HCEC 1CT (cell line): ENCODE results near the gene SARM1.

Experiments used
- DNase-seq: peaks from one replicate; pipeline ENCODE4 v3.0.0-alpha.2; 2017

SARM1 gene

DNA sequence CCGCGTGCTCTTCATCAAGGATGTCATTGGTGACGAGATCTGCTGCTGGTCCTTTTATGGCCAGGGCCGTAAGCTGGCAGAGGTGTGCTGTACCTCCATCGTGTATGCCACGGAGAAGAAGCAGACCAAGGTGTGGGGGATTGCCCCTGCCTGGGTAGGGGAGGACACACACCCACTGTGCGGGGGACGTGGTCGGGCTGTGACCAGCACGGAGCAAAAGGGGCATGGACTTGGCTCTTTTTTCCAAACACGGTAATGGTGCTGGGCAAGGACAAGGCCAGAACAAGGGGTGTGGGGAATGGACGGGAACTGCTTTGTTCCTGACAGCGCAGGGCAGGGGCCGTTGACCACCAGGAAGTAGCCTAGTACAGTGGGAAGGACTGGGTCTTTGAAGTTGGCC is 29.2 kb upstream of the SARM1 start:
- DNase-seq = no peak

GRCh38 chr17:28343491-28343932 is 28.0 kb upstream of the SARM1 start:
- DNase-seq = no peak

DNA sequence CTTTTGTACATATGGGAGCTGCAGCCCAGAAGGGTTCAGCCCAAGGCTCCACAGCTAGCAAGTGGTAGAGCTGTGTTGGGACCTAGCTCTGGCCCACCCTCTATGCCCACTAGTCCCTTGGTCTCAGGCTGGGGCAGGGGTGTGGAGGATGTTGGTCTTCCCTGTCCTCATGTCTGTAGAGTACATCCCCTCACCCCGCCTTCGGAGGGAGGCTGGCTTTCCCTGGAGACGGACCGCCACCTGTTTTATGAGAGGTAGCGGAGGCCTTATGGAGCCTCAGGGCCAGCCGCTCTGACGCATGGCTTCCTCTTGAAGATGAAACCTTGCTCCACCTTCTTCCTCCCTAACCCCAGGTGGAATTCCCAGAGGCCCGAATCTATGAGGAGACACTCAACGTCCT is 27.5 kb upstream of the SARM1 start:
- no peak for DNase-seq

- no peak for DNase-seq
Observed at GRCh38 chr17:28344435-28344901, 27.0 kb upstream of the SARM1 start.

DNA sequence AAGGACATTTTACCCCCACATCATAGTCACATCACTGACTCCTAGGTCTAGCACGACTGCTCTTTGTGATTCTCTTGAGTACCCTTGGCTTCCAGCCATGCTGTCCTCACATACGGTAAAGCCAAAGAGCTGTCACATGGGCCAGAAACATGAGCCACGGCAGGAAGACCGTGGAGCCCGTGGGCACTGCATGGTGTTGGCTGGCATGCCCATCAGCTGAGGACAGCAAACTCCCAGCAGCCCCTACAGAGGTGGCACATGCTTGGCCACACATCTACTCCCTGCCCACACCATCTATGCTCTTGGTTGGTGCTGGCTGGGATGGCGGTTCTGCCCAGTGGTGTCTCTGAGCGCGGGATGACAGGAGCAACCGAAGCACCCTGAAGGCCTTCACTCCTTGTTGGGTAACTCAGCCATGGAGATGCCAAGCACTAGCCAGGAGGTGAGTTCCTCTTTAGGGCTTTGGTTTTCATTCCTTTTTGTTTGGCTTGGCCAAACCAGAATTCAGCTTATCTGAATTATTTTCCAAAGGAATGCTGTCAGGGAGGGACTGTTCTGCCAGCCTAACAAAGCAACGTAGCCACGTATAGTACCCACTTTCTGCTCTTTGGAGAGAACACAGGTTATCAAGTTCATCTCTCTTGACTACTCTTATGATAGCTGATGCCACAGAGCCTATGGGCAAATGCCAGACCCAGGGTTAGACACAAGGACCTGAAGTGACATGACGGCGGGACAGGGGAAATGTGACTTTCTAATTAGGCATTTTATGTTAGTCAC is 25.9 kb upstream of the SARM1 start:
- no peak for DNase-seq

DNA sequence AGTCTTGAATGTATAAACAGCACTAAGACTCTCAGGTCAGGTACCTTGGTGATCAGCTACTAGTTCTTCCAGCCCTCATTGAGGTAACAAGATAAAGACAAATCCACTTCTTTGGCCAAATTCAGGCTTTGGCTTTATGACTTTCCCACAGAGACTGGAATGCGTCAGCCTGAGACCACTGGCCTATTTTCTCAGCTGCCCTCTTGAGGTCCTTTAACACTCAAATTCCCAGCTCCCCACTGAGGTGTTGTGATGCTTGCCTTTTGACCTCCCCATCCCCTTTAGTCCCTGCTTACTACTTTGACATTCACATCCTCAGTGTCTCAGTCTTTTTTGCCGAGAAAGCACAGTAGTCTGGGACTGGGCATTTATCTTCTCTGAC is 25.3 kb upstream of the SARM1 start:
- DNase-seq = no peak

- no peak for DNase-seq
Observed at GRCh38 chr17:28346746-28347246, 24.7 kb upstream of the SARM1 start.

- peak; percentile 85 for DNase-seq
Observed at GRCh38 chr17:28347261-28347891, 24.1 kb upstream of the SARM1 start.

DNA sequence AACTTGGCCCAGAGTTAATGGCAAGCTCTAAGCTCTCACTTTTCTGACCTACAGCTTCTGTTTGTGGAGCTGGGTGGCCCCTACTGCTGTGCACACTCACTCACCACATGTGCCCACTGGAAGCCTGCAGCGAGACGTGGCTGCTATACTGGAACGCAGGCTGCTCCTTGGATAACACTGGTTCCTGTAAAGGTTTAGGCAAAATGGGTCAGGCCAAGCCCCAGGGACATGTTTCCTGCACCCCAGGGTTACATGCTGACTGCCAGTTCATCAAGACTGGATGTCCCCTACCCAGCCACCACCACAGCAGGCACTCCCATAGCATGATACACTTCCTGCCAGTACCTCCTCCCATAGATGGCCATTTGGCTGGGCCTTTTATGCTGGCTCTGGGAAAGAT is 22.5 kb upstream of the SARM1 start:
- no peak for DNase-seq

GRCh38 chr17:28350271-28350670 is 21.2 kb upstream of the SARM1 start:
- DNase-seq = no peak

- peak; percentile 95 for DNase-seq
Observed at GRCh38 chr17:28357061-28357900, 14.2 kb upstream of the SARM1 start, which contains the start of gene POLDIP2. Gene POLDIP2 (minus strand): TSS chr17:28357527. CDS start chr17:28357448, 79 bp downstream.

GRCh38 chr17:28357901-28358197 is 13.6 kb upstream of the SARM1 start:
- DNase-seq = no peak

DNA sequence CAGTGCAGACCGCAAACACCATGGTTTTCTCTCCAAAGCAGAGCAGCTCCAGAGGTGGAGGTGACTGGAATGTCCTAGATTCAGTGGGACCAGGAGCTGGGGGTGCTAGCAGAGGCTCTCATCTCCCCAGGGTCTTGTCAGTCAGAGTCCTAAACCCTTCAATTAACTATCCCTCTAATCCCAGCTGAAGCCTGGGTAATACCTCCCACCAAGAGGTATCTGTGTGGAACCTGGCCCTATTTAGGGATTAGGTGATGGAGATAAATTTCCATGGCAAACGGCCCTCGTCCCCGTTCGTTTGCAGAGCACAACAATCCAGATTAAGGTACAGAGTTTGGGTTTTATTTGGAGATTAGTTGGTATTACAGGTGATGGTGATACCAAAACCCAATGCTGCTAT is 8.3 kb upstream of the SARM1 start:
- no peak for DNase-seq

DNA sequence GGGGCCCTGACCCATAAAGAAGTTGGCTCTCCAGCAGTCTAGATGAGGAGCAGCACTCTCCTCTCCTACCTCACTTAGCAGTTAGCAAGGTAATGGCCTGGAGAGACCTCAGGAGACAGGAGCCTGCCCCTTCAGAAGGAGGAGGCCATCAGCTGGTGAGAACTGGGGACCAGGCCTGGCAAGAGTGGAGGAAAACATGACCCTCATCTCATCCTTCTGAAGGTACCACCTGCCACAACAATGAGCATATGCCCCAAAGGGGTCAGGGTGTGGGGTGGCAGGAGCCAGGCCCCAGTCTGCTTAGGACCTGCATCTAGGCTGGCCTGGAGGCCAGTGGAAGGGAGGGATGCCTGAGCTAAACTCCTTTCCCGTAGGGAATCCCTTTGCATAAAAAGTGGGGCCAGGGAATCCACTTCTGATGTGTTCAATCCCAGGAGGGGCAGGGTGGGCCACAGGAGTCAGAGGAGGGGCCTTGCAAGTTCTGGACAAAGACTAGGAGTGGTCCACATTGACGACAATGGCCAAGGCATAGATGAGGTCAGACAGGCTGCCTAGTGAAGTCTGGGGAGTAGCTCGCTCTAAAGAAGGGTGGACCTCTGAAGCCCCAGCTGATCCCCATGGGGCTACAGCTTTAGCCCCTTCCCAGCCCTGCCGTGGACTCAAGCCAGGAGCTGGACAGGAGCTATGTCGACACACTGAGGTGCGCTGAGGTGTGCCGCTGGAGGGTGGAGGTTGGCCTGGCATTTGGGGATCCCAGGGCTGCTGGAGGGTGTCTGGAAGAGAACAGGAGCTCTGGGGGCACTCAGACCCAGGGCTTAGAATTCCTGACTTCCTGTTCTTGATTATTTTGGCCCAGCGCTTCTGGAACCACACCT is 7.5 kb upstream of the SARM1 start:
- DNase-seq = no peak

DNA sequence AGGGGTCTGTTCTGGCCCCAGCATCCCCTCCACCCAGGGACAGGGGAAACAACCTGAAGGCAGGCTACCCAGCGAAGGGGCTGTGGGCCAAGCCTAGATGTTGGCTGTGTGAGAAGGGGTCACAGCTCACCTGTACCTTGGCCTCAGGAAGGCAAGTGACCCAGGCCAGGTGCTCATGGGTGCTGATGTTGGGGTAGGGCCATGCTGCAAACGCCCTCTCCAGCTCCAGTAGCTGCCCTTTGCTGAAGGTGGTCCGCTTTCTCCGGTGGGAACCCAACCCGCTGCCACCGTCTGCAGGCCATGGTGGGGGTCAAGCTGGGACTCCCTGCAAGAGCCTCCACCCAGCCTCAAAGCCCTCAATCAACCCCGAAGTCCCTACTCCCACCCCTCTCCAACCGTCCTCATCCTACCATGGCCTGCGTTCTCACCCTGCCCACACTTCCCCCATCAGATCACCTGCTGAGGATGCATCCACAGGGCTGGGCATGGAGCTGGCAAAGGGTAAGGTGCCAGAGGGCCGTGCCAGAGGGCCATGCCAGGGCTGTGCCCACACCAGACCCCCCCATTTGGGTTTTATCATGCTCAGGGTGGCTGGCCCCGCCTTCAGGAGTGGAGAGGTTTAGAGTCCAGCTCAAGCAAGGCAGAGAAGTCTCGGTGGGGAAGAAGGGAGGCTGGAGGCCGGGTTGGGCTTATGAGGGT is 6.7 kb upstream of the SARM1 start, which contains the start of gene SEBOX:
TSS of gene SEBOX (minus strand) at position 535 of the 699 bp plus-strand sequence. CDS start at position 487, 48 bp downstream.
- DNase-seq = no peak

GRCh38 chr17:28365487-28365886 is 6.0 kb upstream of the SARM1 start:
- no peak for DNase-seq

- no peak for DNase-seq
Observed at GRCh38 chr17:28366605-28367004, 4.9 kb upstream of the SARM1 start.

DNA sequence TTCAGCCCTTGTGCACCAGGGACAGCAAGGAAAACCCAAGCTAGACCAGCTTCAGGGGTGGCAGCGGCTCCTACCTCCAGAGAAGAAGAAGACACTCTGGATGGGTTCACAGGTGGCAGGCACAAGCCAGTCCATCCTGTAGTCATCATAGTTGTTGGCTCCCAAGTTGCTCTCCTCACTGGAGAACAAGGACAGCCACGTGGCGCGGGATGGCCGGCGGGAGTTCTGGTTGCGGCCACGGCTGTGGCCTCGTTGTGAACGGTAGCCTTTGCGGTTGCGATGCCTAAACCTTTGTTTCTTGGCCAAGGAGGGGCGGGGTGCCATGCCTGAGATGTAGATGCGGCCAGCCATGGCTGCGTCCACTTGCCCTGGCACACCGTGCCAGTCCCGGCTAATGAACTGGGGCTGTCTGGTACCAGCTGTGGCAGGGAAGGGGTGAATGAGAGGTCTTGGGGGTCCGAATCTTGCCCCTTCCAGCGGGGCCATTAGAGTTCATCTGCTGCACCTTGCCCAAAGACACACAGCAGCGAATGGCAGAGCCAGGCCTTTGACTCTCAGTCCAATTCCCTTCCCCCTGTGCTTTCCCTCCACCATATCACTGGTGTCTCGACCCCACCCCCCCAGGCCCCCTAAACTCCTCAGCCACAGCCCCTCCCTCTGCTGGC is 3.7 kb upstream of the SARM1 start:
- DNase-seq = no peak

GRCh38 chr17:28368306-28368831 is 3.1 kb upstream of the SARM1 start:
- DNase-seq = no peak

GRCh38 chr17:28368915-28369683 is 2.4 kb upstream of the SARM1 start:
- DNase-seq = no peak
